ENCODE measurements around the gene TRIB2.
"Not testable (repeated sequence)": the region's sequence is repeated elsewhere in the genome, so short reads cannot be mapped to it uniquely, and the experiment has no call there.

TRIB2 gene

GRCh38 chr2:12716282-12717190 is at the start of gene TRIB2:
Gene TRIB2, plus strand, starts transcription at chr2:12716936. Its CDS starts 1,372 bp downstream, at chr2:12718308.
- peak; percentile 83 for DNase-seq

DNA sequence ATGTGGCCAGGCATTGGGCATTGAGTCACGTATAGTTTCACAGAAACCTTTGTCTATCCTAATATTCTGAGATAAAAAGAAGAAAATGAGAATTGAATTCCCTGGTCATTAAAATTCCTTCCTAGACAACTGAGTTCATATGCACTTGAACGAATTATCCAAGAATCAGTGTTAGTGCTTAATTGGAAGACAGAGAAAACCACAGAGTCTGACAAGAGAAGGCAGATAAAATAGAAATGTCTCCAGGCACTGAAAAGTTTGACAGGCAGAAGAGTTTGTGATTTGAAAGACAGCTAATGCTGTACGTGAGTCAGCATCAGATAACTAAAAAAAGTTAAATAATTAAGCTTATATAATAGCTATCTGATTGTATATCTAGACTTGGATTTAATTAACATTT is 47.7 kb upstream of the TRIB2 start:
- DNase-seq: no peak

GRCh38 chr2:12672711-12673315 is 43.9 kb upstream of the TRIB2 start:
- no peak for DNase-seq

DNA sequence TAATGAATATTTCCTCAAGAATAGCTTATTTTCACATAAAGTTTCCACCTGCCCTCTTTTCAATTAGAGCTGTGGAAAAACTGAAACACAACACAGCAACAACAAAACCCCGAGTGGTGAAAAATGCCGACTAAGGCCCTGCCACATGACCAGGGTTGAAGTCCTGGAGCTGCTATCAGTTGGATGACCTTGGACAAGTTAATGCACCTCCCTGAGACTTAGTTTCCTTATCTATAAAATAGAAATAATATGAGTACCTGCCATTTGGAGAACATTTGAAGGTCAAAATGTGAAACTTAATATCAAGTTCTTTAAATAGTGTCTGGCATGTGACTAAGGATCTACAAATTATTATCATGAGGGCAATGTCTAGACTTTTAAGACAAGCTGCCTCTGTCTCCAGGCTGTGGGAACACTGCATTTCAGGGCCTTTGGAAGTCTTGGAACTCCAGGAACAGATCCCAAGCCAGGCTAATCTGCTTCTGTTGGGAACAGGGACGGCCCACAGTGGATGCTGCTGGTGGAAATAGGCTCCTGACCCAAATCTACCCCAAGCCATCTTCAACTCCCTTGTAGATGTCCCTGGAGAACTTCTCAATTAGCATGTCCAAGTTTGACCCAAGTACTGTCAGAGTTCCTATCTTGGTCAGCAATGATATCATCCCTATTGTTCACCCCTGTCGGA is 42.0 kb upstream of the TRIB2 start:
- DNase-seq: no peak

DNA sequence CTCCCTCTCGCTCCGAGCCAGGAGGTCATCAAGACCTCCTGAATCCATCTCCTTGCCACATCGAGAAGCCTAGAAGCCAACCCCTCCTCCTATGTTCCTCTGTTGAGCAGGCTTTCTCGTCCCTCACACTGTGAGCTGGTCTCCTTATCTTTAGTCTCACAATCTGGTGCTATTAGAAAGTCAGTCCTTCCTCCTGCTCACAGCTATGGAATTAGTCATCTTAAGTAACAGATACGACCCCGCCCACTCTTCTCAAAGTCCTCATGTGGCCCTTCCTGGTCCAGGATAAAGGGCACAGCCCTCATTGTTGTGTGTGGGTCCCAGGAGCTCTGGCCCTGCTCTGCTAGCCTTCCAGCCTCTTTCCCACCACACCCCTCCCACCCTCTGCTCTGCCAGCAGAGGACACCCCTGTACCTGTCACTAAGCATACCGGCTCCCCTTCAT is 41.4 kb upstream of the TRIB2 start:
- DNase-seq: no peak

- DNase-seq: no peak
Measured at GRCh38 chr2:12675801-12676200, 40.9 kb upstream of the TRIB2 start.

GRCh38 chr2:12676771-12677170 is 40.0 kb upstream of the TRIB2 start:
- DNase-seq: no peak

GRCh38 chr2:12678186-12678585 is 38.5 kb upstream of the TRIB2 start:
- no peak for DNase-seq

DNA sequence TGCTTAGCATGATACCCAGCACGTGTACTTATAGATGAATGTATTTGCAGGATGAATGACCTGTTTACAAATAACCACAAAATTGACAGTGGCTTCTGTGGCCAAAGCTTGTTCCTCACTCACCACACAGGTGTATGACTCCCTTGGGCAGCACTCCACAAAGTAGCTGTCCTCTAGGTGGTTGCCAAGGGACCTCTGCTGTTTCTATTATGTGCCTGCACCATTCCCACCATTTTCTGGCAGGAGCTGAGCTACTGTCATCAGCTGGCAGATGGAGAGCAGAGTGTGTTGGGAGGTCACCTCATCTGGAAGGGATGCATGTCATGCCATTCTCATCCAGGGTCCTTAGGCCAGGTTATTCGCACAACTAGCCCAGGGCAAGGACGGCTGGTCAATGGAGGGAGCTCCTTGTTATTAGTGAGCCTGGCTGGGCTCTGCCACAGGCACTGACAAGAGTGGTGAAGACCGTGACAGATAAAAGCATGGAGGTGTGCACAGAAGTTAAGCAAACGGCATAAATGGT is 37.1 kb upstream of the TRIB2 start:
- no peak for DNase-seq

GRCh38 chr2:12680115-12680514 is 36.6 kb upstream of the TRIB2 start:
- not testable (repeated sequence) for DNase-seq

DNA sequence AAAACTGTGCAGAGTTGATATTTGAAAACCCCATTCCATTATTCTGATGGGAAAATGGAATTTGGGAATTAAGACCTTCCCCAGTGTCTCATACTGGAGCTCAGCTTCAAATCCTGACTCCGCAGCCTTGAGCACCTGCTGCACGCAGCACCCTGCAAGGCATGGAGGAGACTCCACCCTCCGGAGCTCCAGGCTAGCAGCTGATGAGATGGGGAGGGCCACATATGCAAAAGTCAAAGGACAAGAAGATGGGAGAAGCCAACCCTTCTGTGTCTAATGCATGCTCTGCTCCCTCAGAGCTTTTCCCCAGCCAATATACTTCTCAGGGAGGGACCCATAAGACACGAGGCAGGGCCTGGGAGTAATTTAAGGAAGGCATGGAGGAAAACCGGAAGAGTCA is 34.7 kb upstream of the TRIB2 start:
- no peak for DNase-seq

DNA sequence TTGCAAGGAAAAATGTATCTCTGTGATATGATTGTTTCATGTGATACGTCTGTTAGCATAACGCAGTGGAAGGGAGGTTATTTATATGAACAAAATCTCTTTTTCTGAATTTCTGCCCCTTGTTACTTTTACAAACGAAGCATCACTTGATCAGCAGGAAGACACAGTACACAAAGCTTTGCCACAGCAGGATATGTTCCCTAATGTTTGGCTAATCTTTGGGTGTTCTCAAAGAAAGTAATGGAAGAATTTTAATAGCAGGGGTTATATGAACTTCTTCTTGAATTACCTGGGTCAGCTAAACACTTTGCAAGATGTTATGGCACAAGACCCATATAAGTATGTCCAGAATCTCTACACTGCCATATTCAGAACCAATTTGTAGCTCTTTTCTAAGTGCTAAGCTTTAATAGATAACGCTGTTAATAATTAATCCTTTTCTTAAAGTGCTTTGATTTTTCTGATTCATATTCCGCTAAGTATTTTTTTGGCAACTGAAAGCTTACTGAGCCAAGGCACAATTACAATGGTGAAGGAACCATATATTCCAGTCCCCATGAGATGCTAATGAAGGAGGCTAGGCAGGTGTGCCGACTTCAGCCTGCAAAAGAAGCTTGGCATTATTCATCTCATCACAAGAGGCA is 33.2 kb upstream of the TRIB2 start:
- no peak for DNase-seq

- DNase-seq: no peak
Measured at GRCh38 chr2:12684471-12684936, 32.2 kb upstream of the TRIB2 start.

DNA sequence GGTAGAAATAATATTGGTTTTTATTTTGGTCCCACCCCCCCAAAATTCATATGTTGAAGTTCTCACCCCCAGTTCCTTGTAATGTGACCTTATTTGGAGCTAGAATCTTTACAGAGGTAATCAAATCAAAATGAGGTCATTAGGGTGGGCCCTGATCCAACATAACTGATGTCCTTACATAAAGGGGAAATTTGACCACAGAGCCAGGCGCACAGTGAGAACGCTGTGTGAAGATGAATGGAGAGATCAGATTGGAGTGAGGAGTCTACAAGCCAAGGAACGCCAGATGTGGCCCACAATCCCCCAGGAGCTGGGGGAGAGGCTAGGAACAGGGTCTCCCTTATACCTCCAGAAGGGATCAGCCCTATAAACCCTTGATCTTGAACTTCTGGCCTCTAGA is 31.6 kb upstream of the TRIB2 start:
- DNase-seq: no peak

DNA sequence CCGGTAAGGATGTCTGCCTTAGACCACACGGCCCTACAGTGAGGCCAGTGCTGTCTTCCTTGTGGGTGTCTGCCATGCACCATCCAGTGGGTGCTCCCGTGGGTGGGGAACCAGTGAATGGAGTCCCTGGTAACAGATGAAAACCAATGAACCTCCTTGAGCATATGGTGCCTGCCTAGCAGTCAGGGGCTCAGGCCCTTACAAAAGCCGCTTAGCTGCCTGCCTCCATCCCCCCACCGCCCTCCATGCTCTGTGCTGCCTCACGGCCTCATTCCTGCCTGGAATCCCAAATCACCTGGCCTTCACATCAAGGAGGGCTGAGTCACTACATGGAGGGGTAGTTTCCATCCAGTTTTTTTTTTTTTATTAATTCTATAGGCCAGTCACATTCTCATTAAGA is 30.8 kb upstream of the TRIB2 start:
- DNase-seq: no peak

GRCh38 chr2:12686708-12687283 is 29.9 kb upstream of the TRIB2 start:
- DNase-seq: no peak

DNA sequence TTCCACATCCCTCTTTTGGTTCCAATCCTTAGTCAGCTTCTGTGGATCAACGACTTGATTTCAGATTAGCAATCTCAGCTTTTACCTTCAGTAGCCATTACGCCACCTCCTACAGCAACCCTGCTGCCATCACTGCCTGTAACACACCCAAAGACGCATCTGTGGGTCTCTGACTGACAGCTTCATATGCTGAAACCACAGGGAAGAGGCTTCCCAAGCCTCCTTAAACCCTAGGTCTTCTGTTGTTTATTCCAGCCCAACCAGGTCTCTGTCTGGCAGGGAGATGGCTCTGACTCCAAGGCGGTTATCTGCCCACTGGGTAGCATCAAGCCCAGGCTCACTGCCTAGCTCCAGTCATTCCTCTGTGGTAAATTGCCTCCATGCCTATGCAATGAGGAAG is 28.6 kb upstream of the TRIB2 start:
- DNase-seq: no peak

DNA sequence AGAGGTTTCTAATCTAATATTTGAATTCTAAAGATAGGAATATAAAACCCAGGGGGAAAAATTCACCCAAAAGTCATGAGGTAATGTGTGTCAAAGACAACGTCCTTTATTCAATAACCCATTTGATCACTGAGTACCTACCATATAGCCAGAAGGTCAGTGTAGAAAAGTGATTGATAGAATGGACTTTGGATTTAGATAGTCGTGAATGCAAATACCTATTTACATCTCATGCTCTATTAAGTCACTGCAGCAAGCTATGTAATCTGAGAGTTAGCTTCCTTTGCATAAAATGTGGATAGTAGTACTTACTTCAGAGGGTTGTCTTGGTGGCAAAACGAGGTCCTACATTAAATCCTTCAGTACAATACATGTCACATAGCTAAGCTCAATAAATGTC is 27.8 kb upstream of the TRIB2 start:
- no peak for DNase-seq

DNA sequence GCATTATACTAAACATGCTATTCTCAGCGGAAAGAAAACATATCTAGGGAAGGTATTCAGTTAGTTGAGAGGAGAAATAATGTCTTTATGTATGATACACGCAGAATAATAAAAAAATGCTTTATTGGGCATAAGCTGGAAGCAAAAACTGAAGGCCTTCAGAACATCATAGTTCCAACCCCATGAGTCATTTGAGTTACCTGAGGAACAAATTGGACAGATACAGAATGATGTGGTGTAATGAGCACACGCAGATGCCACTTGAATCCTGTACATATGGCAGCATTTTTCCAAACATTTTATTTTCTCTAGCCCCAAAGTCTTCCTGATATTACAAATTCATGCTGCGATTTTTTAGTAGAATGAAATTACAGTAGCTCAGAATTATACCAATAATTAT is 23.2 kb upstream of the TRIB2 start:
- DNase-seq: no peak

DNA sequence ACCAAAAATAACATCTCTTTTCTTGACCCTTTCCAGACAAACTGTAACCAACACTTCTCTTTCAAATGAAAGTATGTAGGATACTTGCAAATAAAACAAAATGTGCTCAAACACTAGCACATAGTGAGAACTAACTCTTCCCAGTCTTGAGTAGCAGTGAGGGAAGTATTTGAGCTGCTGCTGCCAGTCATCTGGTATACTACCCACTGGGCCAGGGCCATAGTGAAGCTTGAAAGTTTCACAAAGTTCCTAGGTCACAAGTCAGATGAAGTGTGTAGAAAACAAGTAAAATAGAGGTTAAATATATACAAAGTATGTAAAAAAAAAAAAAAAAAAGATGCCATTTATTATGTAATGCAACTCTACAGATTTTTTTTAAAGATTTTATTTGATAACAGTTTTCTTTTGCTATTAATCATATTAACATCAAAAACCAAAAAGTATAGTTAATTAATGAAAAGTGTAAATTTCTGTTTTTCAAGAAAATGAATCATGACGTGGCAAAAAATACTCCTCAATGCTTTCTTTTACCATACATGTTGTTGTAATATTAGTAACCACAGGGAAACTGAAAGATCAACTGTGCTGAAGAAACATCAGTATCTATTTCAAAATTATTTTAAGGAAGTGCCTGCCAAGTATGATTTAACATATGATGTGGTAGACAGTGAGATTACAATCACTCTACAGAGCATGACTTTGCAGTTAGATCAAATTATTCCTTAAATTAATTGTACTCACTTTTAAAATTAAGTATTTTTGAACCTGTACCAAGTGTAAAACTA is 21.6 kb upstream of the TRIB2 start:
- DNase-seq: no peak

- DNase-seq: no peak
Measured at GRCh38 chr2:12697617-12698016, 19.1 kb upstream of the TRIB2 start.

- DNase-seq: no peak
Measured at GRCh38 chr2:12700989-12701388, 15.7 kb upstream of the TRIB2 start.

Measured in NCI-H774 (cell line).